ENCODE measurements around the gene RPL31. TPM values are rescaled to one million over a fixed set of nuclear protein-coding genes. Genes with fewer than 3 reads are reported as not detected.
A peak's percentile ranks its signal among the peaks of the same experiment; 100 is the strongest.

Gene RPL31
- total RNA-seq, 1 experiment from 2014 or later = 1,648 TPM

- Mint-ChIP-seq H3K4me3 (ENCODE audit: unreplicated experiment) (no peak overlapping the region), H3K4me1 (ENCODE audit: insufficient read depth, unreplicated experiment) (peaks cover 3% of the 10 kb centered on the region), H3K27ac (ENCODE audit: low read depth, unreplicated experiment) (no peak overlapping the region), H3K27me3 (ENCODE audit: insufficient read depth, unreplicated experiment) (no peaks in the 10 kb centered on the region), H3K36me3 (ENCODE audit: insufficient read depth, unreplicated experiment) (peaks cover 99% of the 10 kb centered on the region), H3K9me3 (ENCODE audit: unreplicated experiment) (no peaks in the 10 kb centered on the region)
- no peak for DNase-seq (ENCODE audit: unreplicated experiment)
- ChIA-PET CTCF (interaction anchor here (0.6 to 1.1 kb wide), 6 partner anchors 30 to 205 kb away, joined by 3 to 6 read pairs (median 3); no protein-coding TSS in a partner anchor), POLR2A (interaction anchor here (0.7 to 1.2 kb wide), 2 partner anchors 194 to 686 kb away, joined by 3 read pairs; partner anchors contain the start of gene MAP4K4)
- no TSS peak for BruUV-seq (replicated peaks)
- no peak for TF ChIP-seq CTCF (IDR thresholded peaks at IDR 0.05; ENCODE audit: unreplicated experiment)
- intact Hi-C loops (cut with micrococcal nuclease) = no loop called here
These were observed 9.1 kb downstream of the RPL31 start for GRCh38 chr2:101011152-101011551.

- peaks cover 90% of the 10 kb centered on the region for H3K36me3 Mint-ChIP-seq (ENCODE audit: insufficient read depth, unreplicated experiment)
- H3K27ac Mint-ChIP-seq (ENCODE audit: low read depth, unreplicated experiment) = no peak overlapping the region
- H3K4me3 Mint-ChIP-seq (ENCODE audit: unreplicated experiment) = no peak overlapping the region
- peaks cover 3% of the 10 kb centered on the region for H3K4me1 Mint-ChIP-seq (ENCODE audit: insufficient read depth, unreplicated experiment)
- ChIA-PET CTCF (interaction anchor here (0.6 to 3.9 kb wide), 28 partner anchors 9 to 410 kb away, joined by 3 to 56 read pairs (median 4); partner anchors contain the start of gene TBC1D8), POLR2A (interaction anchor here (0.6 to 1.7 kb wide), 15 partner anchors 9 to 241 kb away, joined by 3 to 15 read pairs (median 4); partner anchors contain the start of genes CNOT11, RPL31 and TBC1D8)
- no peaks in the 10 kb centered on the region for H3K27me3 Mint-ChIP-seq (ENCODE audit: insufficient read depth, unreplicated experiment)
- intact Hi-C loops (cut with micrococcal nuclease) = loop anchor here (1.0 kb wide), 2 partner anchors 141 to 193 kb away; no protein-coding TSS in a partner anchor
- DNase-seq (ENCODE audit: unreplicated experiment) = no peak
- no peak for TF ChIP-seq CTCF (IDR thresholded peaks at IDR 0.05; ENCODE audit: unreplicated experiment)
- BruUV-seq (replicated peaks) = no TSS peak
- H3K9me3 Mint-ChIP-seq (ENCODE audit: unreplicated experiment) = no peaks in the 10 kb centered on the region
These were observed 10.1 kb downstream of the RPL31 start for GRCh38 chr2:101012054-101012705.

- intact Hi-C loops (cut with micrococcal nuclease) = loop anchor here (1.0 kb wide), 2 partner anchors 141 to 193 kb away; no protein-coding TSS in a partner anchor
- POLR2A ChIA-PET = interaction anchor here (0.6 to 1.7 kb wide), 15 partner anchors 9 to 240 kb away, joined by 3 to 15 read pairs (median 4); partner anchors contain the start of genes CNOT11, RPL31 and TBC1D8
These were observed 10.7 kb downstream of the RPL31 start for GRCh38 chr2:101012706-101013181.

More at GRCh38 chr2:101012706-101013181, 10.7 kb downstream of the RPL31 start:
- H3K4me3 Mint-ChIP-seq (ENCODE audit: unreplicated experiment) = no peak overlapping the region
- peaks cover 86% of the 10 kb centered on the region for H3K36me3 Mint-ChIP-seq (ENCODE audit: insufficient read depth, unreplicated experiment)
- CTCF ChIA-PET = interaction anchor here (0.6 to 3.9 kb wide), 28 partner anchors 9 to 466 kb away, joined by 3 to 56 read pairs (median 4); partner anchors contain the start of gene TBC1D8
- H3K9me3 Mint-ChIP-seq (ENCODE audit: unreplicated experiment) = no peaks in the 10 kb centered on the region
- no TSS peak for BruUV-seq (replicated peaks)
- TF ChIP-seq CTCF (IDR thresholded peaks at IDR 0.05; ENCODE audit: unreplicated experiment) = peak; percentile 63
- DNase-seq (ENCODE audit: unreplicated experiment) = peak; percentile 60
- no peaks in the 10 kb centered on the region for H3K27me3 Mint-ChIP-seq (ENCODE audit: insufficient read depth, unreplicated experiment)
- peaks cover 3% of the 10 kb centered on the region for H3K4me1 Mint-ChIP-seq (ENCODE audit: insufficient read depth, unreplicated experiment)
- H3K27ac Mint-ChIP-seq (ENCODE audit: low read depth, unreplicated experiment) = no peak overlapping the region

Data from MCF 10A (cell line).